ENCODE data around the gene SLC10A7.
A peak's percentile ranks its signal among the peaks of the same experiment; 100 is the strongest.
"Not testable (repeated sequence)": the region's sequence is repeated elsewhere in the genome, so short reads cannot be mapped to it uniquely, and the experiment has no call there.

The SLC10A7 gene

DNA sequence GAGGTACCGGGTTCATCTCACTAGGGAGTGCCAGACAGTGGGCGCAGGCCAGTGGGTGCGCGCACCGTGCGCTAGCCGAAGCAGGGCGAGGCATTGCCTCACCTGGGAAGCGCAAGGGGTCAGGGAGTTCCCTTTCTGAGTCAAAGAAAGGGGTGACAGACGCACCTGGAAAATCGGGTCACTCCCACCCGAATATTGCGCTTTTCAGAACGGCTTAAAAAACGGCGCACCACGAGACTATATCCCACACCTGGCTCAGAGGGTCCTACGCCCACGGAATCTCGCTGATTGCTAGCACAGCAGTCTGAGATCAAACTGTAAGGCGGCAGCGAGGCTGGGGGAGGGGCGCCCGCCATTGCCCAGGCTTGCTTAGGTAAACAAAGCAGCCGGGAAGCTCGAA is 171.6 kb downstream of the SLC10A7 start:
- DNase-seq (ENCODE audit: low read depth): not testable (repeated sequence)

GRCh38 chr4:146349306-146349705 is 172.4 kb downstream of the SLC10A7 start:
- DNase-seq (ENCODE audit: low read depth): no peak

DNA sequence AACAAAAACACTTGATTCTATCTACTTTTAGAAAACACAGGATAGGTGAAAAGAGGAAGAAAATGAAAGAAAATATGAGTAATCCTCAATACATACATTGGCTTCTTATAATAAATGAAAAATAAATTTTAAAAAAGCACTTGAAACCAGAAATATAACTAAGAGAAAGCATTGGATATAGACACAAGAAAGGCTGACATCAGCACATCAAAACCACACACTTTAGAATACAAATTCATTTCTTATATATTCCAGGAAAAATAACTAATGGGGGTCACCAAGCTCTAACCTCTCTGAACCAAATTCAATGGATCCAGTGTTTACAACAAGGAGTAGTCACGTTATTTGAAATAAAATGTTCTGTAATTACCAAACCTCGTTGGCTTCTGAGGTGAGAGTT is 173.9 kb downstream of the SLC10A7 start:
- DNase-seq (ENCODE audit: low read depth): no peak

DNA sequence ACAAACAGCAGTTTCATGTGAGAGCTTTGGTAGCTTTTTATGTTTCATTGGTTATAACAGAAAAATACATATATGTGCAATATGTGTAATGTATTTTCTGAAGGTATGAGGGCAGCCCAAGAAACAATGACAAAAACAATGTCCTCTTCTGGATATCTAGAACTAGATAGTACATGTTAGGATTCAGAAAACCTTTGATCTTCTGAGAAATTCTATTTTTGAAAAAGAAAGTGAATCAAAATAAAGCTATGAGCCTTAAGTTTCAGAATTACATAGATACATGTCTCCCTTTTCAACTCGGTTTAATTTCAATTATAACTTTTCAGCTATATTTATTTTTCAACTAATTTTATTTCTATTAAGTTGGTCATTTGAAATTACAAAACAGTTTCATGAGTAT is 175.5 kb downstream of the SLC10A7 start:
- no peak for DNase-seq (ENCODE audit: low read depth)

GRCh38 chr4:146343776-146344175 is 178.0 kb downstream of the SLC10A7 start:
- DNase-seq (ENCODE audit: low read depth): no peak

- no peak for DNase-seq (ENCODE audit: low read depth)
Observed at GRCh38 chr4:146343199-146343598, 178.5 kb downstream of the SLC10A7 start.

- DNase-seq (ENCODE audit: low read depth): peak; percentile 30
Observed at GRCh38 chr4:146342600-146343192, 179.0 kb downstream of the SLC10A7 start.

- DNase-seq (ENCODE audit: low read depth): peak; percentile 4
Observed at GRCh38 chr4:146340798-146341197, 180.9 kb downstream of the SLC10A7 start.

DNA sequence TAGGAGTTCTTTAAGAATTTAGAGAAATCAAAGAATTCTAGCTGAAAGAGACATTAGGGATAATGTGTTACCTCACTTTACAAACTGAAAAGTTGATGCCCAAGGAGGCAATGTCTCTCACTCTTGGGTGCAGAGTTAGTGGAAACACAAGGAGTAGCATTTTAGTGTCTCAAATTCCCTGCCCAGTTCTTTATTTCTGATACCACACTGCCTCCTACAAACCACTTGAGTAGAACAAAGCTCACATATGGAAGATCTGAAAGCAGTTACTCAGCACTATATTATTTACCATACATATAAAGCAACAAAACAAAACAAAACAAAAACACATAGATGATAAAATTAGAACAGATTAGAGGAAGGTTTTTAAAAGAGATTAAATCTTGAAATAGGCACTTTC is 183.2 kb downstream of the SLC10A7 start:
- DNase-seq (ENCODE audit: low read depth): no peak

DNA sequence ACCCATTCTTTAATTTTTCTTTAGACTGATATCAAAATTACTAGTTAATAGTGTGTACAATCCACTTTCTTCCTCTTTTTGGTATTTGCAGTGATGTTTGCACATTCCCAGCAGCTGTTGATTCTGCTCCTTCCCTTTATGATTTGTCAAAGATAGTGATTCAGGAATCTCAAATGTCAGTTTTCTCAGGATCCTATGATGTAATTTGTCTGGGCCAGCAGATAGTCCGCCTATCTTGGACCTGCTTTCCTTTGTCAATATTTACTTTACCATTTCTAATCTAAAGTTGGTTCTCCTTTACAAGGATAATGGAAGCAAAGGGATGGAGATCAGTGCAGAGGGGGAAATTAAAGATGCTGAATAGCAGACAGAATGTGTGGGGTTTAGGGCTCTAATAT is 185.3 kb downstream of the SLC10A7 start:
- no peak for DNase-seq (ENCODE audit: low read depth)

GRCh38 chr4:146335763-146336409 is 185.9 kb downstream of the SLC10A7 start:
- peak; percentile 10 for DNase-seq (ENCODE audit: low read depth)

- no peak for DNase-seq (ENCODE audit: low read depth)
Observed at GRCh38 chr4:146334862-146335449, 186.8 kb downstream of the SLC10A7 start.

DNA sequence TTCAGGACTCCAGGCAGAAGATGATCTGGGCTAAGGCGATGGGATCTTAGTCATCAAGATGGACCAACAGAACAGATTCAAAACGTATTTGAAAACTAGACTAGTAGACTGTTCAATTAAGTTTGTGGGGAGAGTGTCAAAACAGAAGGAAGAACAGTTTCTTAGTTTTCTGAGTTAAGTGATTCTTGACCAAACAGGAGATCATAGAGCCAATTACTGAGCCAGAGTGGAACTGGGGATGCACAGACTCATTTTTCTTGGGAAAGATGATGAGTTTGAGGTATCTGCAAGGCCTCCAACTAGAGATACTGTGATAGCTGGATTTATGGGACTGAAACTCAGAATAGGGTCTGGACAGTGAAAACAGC is 187.9 kb downstream of the SLC10A7 start:
- DNase-seq (ENCODE audit: low read depth): no peak

- DNase-seq (ENCODE audit: low read depth): peak; percentile 42
Observed at GRCh38 chr4:146333187-146333894, 188.4 kb downstream of the SLC10A7 start.

GRCh38 chr4:146330392-146330791 is 191.3 kb downstream of the SLC10A7 start:
- DNase-seq (ENCODE audit: low read depth): no peak

DNA sequence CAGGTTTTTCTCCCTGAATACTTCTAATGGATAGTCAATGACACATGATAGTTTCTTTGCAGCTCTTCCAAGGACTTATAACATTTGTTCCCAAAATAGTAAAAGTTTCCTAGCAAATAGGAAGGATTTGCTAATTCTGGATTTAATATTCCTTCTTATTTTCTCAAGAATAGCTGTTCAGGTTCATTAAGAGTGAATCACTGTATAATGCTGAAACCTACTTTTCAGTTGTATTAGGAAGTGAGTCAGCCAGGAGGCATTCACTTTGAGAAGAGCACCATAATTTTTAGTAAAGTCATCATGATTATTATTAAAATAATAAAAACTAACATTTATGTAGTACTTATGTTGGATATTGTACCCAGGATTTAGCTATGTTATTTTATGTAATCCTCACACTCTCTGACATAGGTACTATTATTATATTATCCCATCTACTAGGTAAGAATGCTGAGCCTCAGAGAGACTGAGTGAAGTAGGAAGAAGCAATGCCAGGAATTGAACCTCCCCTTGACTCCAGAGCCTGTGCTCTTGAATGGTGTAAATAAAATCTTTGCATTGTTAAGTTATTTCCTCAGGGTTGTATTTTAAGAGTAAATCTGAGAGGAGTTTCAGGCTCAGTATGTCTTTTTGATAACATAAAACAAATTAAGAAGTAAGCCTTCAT is 192.6 kb downstream of the SLC10A7 start:
- DNase-seq (ENCODE audit: low read depth): peak; percentile 33

- no peak for DNase-seq (ENCODE audit: low read depth)
Observed at GRCh38 chr4:146327859-146328650, 193.7 kb downstream of the SLC10A7 start.

GRCh38 chr4:146318894-146319293 is 202.8 kb downstream of the SLC10A7 start:
- DNase-seq (ENCODE audit: low read depth): no peak

GRCh38 chr4:146317783-146318182 is 204.0 kb downstream of the SLC10A7 start:
- no peak for DNase-seq (ENCODE audit: low read depth)

- no peak for DNase-seq (ENCODE audit: low read depth)
Observed at GRCh38 chr4:146315184-146315583, 206.6 kb downstream of the SLC10A7 start.

DNA sequence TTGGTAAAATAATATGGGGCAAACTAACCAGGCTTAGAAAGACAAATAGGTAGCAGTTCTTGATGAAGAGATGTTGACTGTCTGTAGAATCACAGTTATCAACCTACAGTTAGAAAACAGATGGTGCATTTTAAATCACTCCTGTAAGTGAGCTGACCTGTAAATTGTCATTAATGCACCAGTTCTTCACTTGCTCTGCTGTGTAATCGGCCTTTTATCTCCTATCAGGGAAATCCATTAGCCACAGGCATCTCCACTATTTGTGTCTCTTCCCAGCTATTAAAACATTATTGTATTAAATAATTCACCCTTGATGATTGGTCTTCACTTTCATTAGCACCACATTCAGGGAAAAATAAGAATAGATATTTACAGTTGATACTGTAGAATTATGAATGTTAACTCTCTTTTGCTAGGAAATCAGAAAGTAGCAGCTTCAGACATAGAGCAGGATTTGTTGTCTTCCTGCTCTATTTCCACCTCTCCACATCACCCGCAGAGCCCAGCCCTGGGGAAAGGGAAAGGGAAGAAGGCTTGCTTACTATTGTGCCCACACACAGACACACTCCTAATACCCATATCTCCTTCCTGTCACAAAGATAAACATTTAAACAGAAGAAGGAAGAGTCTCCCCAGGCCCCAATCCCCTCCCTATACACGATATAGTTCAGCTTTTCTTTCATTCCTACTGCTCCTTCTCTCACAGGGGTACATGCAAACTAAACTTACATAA is 210.3 kb downstream of the SLC10A7 start:
- no peak for DNase-seq (ENCODE audit: low read depth)
